ENCODE measurements around the gene TSPAN18.

Gene TSPAN18

GRCh38 chr11:44849922-44850321, 123.2 kb downstream of the TSPAN18 start:
- no peak overlapping the region for H3K4me3 ChIP-seq (ENCODE audit: low read length)
- no peak for DNase-seq (ENCODE audit: low read depth, low spot score)

DNA sequence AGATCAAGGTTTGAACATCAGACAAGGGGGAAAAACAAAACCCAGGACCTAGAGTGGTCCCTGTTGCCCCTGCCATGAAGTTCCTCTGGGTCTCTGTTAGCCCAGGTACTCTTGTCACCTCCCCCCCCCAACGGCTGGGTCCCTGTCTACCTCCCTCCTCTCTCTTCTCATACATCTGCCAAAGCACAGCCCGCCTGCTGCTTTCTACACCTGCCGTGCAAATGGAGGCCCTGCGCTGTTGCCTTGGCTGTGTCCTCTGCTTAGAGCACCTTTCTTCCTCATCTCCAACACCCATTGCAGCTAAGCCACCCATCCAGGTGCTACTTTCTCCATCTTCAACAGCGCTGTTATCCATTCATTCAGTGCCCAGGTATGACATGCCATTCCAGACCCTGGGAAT, 124.7 kb downstream of the TSPAN18 start:
- no peak for DNase-seq (ENCODE audit: low read depth, low spot score)
- H3K4me3 ChIP-seq (ENCODE audit: low read length): no peak overlapping the region

GRCh38 chr11:44852159-44852747, 125.5 kb downstream of the TSPAN18 start:
- no peak for DNase-seq (ENCODE audit: low read depth, low spot score)
- H3K4me3 ChIP-seq (ENCODE audit: low read length): no peak overlapping the region

GRCh38 chr11:44852952-44853351, 126.2 kb downstream of the TSPAN18 start:
- no peak overlapping the region for H3K4me3 ChIP-seq (ENCODE audit: low read length)
- no peak for DNase-seq (ENCODE audit: low read depth, low spot score)

- DNase-seq (ENCODE audit: low read depth, low spot score): no peak
- no peak overlapping the region for H3K4me3 ChIP-seq (ENCODE audit: low read length)
Observed at GRCh38 chr11:44853666-44854065, 126.9 kb downstream of the TSPAN18 start.

DNA sequence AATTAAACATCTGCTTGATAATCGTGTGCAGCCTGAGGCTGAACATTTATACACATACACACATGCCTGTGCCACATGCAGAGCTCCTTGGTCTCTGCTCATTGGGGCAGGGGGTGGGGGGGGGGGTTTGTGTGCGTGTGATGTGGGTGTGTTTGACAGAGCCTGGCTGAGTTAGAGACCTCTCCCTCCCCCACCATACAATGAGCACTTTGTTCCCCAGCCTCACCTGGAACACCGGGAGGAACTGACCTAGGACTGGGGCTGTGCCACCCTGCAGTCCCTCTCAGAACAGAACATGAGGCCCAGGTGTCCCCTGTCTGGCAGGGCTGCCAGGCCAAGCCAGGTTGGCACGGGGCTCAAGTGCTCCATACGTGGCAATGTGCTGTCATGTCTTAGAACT, 127.3 kb downstream of the TSPAN18 start:
- no peak overlapping the region for H3K4me3 ChIP-seq (ENCODE audit: low read length)
- DNase-seq (ENCODE audit: low read depth, low spot score): no peak

DNA sequence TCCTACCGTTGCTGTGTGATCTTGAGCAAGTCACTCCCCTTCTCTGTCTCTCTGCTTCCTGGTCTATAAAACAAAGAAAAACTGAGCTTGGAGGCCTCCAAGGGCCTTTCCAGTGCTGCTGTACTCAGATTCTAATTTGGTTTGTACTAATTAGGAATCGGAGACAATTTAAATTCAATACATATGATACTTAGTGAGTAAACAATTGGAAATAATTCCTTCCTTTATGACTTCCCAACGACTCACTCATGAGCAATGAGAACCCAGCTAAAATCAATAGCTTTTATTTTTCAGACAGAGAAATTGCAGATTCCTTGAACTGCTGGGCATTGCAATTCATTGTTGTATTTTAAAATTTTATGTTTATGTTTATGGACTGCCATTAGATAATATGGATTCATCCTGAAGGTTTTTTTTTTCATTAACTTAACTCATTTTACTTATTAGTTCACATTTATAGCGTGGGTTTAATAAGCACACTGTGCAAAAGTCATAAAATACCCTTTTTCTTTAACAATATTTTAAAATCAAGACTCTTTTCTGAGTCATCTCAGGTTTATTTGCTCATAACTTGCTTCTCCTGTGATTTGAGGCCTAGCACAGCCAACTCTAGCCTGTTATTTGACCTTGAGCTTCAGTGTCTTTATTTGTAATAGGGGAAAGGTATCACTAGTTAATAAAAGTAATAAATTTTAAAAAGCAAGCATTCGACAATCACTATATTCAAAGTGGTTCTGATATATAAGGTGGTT, 128.2 kb downstream of the TSPAN18 start:
- H3K4me3 ChIP-seq (ENCODE audit: low read length): no peak overlapping the region
- no peak for DNase-seq (ENCODE audit: low read depth, low spot score)

DNA sequence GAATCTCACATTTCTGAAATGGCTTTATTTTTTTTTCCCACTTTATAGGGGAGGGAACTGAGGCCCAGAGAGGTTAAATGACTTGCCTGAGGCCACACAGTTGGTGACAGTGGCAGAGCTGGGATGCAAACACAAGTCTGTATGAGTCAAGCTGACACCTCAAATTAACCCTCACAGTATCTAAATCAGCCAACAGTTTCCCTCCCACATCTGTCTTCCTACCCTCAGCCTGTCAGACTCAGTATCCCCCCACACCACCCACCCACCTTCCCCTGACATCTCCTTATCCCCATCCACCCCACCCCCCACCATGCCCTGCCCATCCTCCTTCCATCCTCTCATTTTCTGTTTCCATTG, 128.7 kb downstream of the TSPAN18 start:
- no peak overlapping the region for H3K4me3 ChIP-seq (ENCODE audit: low read length)
- no peak for DNase-seq (ENCODE audit: low read depth, low spot score)

GRCh38 chr11:44857490-44858090, 130.8 kb downstream of the TSPAN18 start:
- DNase-seq (ENCODE audit: low read depth, low spot score): no peak
- no peak overlapping the region for H3K4me3 ChIP-seq (ENCODE audit: low read length)

GRCh38 chr11:44858796-44859527, 132.2 kb downstream of the TSPAN18 start:
- no peak overlapping the region for H3K4me3 ChIP-seq (ENCODE audit: low read length)
- no peak for DNase-seq (ENCODE audit: low read depth, low spot score)

- DNase-seq (ENCODE audit: low read depth, low spot score): no peak
- H3K4me3 ChIP-seq (ENCODE audit: low read length): no peak overlapping the region
Observed at GRCh38 chr11:44859528-44859925, 132.8 kb downstream of the TSPAN18 start.

GRCh38 chr11:44860346-44860745, 133.6 kb downstream of the TSPAN18 start:
- DNase-seq (ENCODE audit: low read depth, low spot score): no peak
- no peak overlapping the region for H3K4me3 ChIP-seq (ENCODE audit: low read length)

- no peak overlapping the region for H3K4me3 ChIP-seq (ENCODE audit: low read length)
- peak; percentile 70 for DNase-seq (ENCODE audit: low read depth, low spot score)
Observed at GRCh38 chr11:44861849-44862557, 135.2 kb downstream of the TSPAN18 start.

- no peak overlapping the region for H3K4me3 ChIP-seq (ENCODE audit: low read length)
- DNase-seq (ENCODE audit: low read depth, low spot score): no peak
Observed at GRCh38 chr11:44862558-44863101, 135.9 kb downstream of the TSPAN18 start.

DNA sequence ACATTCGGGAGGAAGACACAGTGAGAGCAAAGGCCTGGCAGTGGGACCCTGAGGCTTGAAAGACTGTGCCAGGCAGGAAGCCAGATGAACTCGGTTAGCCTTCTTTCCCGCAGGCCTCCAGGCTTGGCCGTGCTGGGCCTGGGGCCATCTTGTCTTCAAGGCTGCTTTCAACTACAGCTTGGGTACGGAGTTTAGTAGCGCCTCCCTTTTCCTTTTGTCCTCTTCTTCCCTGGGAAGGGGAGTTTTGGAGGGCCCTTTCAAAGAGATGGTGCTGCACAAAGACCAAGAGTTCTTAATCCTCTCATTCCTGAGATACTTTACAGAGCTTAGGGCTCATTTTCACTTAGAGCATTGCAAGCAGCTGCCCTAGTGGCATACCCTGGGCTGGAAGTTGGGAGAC, 136.5 kb downstream of the TSPAN18 start:
- H3K4me3 ChIP-seq (ENCODE audit: low read length): no peak overlapping the region
- DNase-seq (ENCODE audit: low read depth, low spot score): no peak

DNA sequence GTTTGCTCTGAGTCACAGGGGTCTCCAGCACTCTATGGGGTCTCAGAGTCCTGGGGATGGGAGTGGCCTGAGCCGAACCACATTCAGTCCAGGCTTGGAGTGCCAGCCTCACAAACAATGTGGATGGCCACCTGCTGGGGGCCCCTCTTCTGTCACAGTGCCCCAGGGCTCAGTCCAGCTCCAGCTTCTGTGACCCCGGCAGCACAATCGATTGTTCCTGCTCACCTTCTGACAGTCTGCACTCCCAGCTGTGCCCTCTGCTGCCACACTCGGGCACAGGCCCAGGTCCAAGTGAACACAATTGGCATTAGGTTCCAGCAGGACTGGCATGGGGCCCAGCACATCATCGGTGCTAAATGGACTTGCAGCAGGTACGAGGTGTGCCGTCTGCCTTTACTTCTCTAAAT, 139.1 kb downstream of the TSPAN18 start:
- DNase-seq (ENCODE audit: low read depth, low spot score): no peak
- no peak overlapping the region for H3K4me3 ChIP-seq (ENCODE audit: low read length)

DNA sequence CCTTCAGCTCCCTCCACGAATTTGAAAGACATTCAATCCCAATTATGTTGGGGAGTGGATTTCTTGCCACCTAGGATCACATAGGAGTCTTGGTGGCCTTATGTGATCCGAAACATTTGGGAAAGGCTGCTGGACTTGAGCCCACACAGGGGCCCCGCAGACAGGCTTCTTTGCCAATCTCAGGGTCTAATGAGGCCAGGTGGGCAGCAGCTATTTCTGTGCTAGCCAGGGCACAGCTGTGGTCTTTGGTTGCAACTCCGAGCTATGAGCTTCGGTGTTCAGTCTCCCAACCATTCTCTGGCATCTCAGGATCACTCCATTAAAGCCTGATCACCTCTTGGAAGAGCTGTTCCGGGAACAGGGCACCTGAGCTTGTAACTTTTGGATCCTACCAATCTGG, 139.5 kb downstream of the TSPAN18 start:
- DNase-seq (ENCODE audit: low read depth, low spot score): no peak
- no peak overlapping the region for H3K4me3 ChIP-seq (ENCODE audit: low read length)

GRCh38 chr11:44868021-44868420, 141.3 kb downstream of the TSPAN18 start:
- no peak for DNase-seq (ENCODE audit: low read depth, low spot score)

More at GRCh38 chr11:44868021-44868420, 141.3 kb downstream of the TSPAN18 start:
- H3K4me3 ChIP-seq (ENCODE audit: low read length): no peak overlapping the region

Data from Jurkat, Clone E6-1 (cell line).